ENCODE results near the gene ITM2B. TPM values are rescaled to one million over a fixed set of nuclear protein-coding genes. Genes with fewer than 3 reads are reported as not detected.

Gene ITM2B
- total RNA-seq, 4 donors from 2014 or later: 107 to 209 (median 168) TPM

GRCh38 chr13:48260970-48261369 is 28.0 kb downstream of the ITM2B start:
- H3K27me3 ChIP-seq: no peaks in the 10 kb centered on the region
- no peak for DNase-seq
- intact Hi-C loops (cut with DNase I; ENCODE audit: low total_unique reads): no loop called here
- no peak overlapping the region for H3K27ac ChIP-seq
- in situ Hi-C loops (cut with MboI; ENCODE audit: low sequenced_read_pairs in 4 of 4): no loop called here
- ATAC-seq: no peak
- TF ChIP-seq POLR2A (IDR thresholded peaks at IDR 0.05): no peak
- TF ChIP-seq, protein P1, sequence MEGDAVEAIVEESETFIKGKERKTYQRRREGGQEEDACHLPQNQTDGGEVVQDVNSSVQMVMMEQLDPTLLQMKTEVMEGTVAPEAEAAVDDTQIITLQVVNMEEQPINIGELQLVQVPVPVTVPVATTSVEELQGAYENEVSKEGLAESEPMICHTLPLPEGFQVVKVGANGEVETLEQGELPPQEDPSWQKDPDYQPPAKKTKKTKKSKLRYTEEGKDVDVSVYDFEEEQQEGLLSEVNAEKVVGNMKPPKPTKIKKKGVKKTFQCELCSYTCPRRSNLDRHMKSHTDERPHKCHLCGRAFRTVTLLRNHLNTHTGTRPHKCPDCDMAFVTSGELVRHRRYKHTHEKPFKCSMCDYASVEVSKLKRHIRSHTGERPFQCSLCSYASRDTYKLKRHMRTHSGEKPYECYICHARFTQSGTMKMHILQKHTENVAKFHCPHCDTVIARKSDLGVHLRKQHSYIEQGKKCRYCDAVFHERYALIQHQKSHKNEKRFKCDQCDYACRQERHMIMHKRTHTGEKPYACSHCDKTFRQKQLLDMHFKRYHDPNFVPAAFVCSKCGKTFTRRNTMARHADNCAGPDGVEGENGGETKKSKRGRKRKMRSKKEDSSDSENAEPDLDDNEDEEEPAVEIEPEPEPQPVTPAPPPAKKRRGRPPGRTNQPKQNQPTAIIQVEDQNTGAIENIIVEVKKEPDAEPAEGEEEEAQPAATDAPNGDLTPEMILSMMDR (IDR thresholded peaks at IDR 0.05 in 4 of 5, conservative IDR thresholded peaks at IDR 0.05 in 1 of 5): no peak
- no peak overlapping the region for H3K4me3 ChIP-seq
- no peaks in the 10 kb centered on the region for H3K9me3 ChIP-seq
- H3K4me1 ChIP-seq: peaks cover 0 to under 1% of the 10 kb centered on the region in 2 donors
- peaks cover 0 to 75% of the 10 kb centered on the region in 2 donors for H3K36me3 ChIP-seq

DNA sequence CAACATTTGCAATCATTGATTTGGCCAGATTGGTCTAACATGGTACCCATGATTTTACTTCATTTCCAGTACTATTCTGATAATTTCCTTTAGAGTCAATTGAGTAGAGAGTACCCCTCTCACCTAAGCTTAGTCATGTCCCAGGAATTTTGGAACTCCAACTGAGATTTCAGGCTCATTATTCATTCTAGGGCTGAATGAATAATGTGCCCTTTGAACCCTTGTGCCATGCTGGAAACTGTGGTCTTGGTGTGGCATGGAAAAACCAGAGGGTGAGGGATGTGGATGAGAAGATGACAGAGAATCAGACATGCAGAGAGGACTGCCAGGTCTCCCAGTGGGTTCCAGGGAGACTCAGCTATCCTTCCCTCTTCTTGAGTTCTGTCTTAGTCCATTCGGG is 30.2 kb downstream of the ITM2B start:
- no peak for ATAC-seq
- Histone ChIP-seq H3K27me3 (no peaks in the 10 kb centered on the region), H3K9me3 (no peaks in the 10 kb centered on the region), H3K4me3 (no peak overlapping the region), H3K27ac (no peak overlapping the region), H3K4me1 (peaks cover 16 to 20% of the 10 kb centered on the region in 2 donors), H3K36me3 (peaks cover 0 to 53% of the 10 kb centered on the region in 2 donors)
- DNase-seq: no peak
- intact Hi-C loops (cut with DNase I; ENCODE audit: low total_unique reads) (no loop called here), in situ Hi-C loops (cut with MboI; ENCODE audit: low sequenced_read_pairs in 4 of 4) (no loop called here)
- no peak for TF ChIP-seq POLR2A (IDR thresholded peaks at IDR 0.05)
- TF ChIP-seq, protein P1 (IDR thresholded peaks at IDR 0.05 in 4 of 5, conservative IDR thresholded peaks at IDR 0.05 in 1 of 5): no peak

GRCh38 chr13:48264058-48264457 is 31.1 kb downstream of the ITM2B start:
- no peak for ATAC-seq
- intact Hi-C loops (cut with DNase I; ENCODE audit: low total_unique reads): no loop called here
- H3K27ac ChIP-seq: no peak overlapping the region
- peaks cover 0 to 46% of the 10 kb centered on the region in 2 donors for H3K36me3 ChIP-seq
- no peak overlapping the region for H3K4me3 ChIP-seq
- H3K27me3 ChIP-seq: no peaks in the 10 kb centered on the region
- H3K9me3 ChIP-seq: no peaks in the 10 kb centered on the region
- TF ChIP-seq POLR2A (IDR thresholded peaks at IDR 0.05): no peak
- TF ChIP-seq, protein P1 (IDR thresholded peaks at IDR 0.05 in 4 of 5, conservative IDR thresholded peaks at IDR 0.05 in 1 of 5): no peak
- no peak for DNase-seq
- in situ Hi-C loops (cut with MboI; ENCODE audit: low sequenced_read_pairs in 4 of 4): no loop called here
- H3K4me1 ChIP-seq: peaks cover 20 to 23% of the 10 kb centered on the region in 2 donors

DNA sequence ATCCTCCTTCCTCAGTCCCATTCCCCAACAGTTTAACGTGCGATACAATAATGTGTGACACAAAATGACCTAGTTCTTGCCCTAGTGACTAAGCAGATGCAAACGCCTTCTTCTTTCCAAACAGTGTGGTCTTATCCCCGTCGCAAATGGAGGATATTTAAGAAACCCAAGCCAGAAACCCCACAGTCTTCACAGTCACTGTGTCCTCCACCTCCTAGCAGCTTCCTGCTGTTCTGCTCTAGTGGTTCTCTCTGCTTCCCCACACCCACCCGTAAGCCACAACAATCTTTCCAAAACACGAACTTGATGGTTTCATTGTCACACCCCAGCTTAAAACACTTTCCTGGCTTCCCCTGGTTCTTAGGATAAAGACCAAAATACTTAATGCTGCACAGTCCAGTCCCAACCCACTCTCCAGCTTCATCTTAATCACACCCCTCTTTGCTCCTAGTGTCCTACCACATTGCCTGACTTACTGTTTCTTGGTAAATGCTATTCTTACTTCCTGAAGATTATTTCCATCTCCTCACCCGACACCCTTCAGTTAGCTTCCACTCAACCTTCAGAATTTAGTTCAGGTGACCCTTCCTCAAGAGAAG is 32.3 kb downstream of the ITM2B start:
- peak overlapping the region in 1 of 4 donors; percentile 17 for H3K27ac ChIP-seq
- H3K9me3 ChIP-seq: no peaks in the 10 kb centered on the region
- H3K36me3 ChIP-seq: peaks cover 0 to 34% of the 10 kb centered on the region in 2 donors
- H3K27me3 ChIP-seq: no peaks in the 10 kb centered on the region
- H3K4me3 ChIP-seq: no peak overlapping the region
- TF ChIP-seq, protein P1 (IDR thresholded peaks at IDR 0.05 in 4 of 5, conservative IDR thresholded peaks at IDR 0.05 in 1 of 5): no peak
- TF ChIP-seq POLR2A (IDR thresholded peaks at IDR 0.05): no peak
- no peak for ATAC-seq
- intact Hi-C loops (cut with DNase I; ENCODE audit: low total_unique reads): no loop called here
- DNase-seq: no peak
- in situ Hi-C loops (cut with MboI; ENCODE audit: low sequenced_read_pairs in 4 of 4): no loop called here
- H3K4me1 ChIP-seq: peaks cover 20 to 23% of the 10 kb centered on the region in 2 donors

- Histone ChIP-seq H3K4me1 (peaks cover 20 to 23% of the 10 kb centered on the region in 2 donors), H3K4me3 (no peak overlapping the region), H3K27me3 (no peaks in the 10 kb centered on the region), H3K9me3 (no peaks in the 10 kb centered on the region), H3K36me3 (peaks cover 0 to 26% of the 10 kb centered on the region in 2 donors), H3K27ac (no peak overlapping the region)
- in situ Hi-C loops (cut with MboI; ENCODE audit: low sequenced_read_pairs in 4 of 4) (no loop called here), intact Hi-C loops (cut with DNase I; ENCODE audit: low total_unique reads) (no loop called here)
- no peak for DNase-seq
- ATAC-seq: no peak
- TF ChIP-seq, protein P1 (IDR thresholded peaks at IDR 0.05 in 4 of 5, conservative IDR thresholded peaks at IDR 0.05 in 1 of 5): no peak
- no peak for TF ChIP-seq POLR2A (IDR thresholded peaks at IDR 0.05)
These were observed 33.1 kb downstream of the ITM2B start for GRCh38 chr13:48266150-48266549.
